ENCODE data around the gene CEP57. TPM values are rescaled to one million over a fixed set of nuclear protein-coding genes. Genes with fewer than 3 reads are reported as not detected.

Gene CEP57
- total and polyA plus RNA-seq, 2 of the 13 experiments (the other 11 are each of a cell fraction or from before 2014, with no cell fraction given) = 34.3 to 59.4 TPM

- Histone ChIP-seq H3K9ac (ENCODE audit: insufficient read depth, low read depth, low read length) (no peak overlapping the region), H4K20me1 (ENCODE audit: insufficient read depth, low read length) (no peaks in the 10 kb centered on the region; the same call in 1 of the 2 replicates), H3K4me3 (replicated peaks in 1 of 3; ENCODE audit: insufficient read depth in 1 of 3, low read depth in 2 of 3, low read length in 3 of 3) (no peak overlapping the region), H3K27ac (ENCODE audit: extremely low read length, insufficient read depth, low read length) (no peak overlapping the region), H3K4me1 (ENCODE audit: insufficient read depth, low read length) (peaks cover 46% of the 10 kb centered on the region), H2AFZ (ENCODE audit: low read length) (no peak overlapping the region), H3K9me3 (ENCODE audit: low read length) (no peaks in the 10 kb centered on the region), H3K36me3 (replicated peaks in 1 of 2; ENCODE audit: control insufficient read depth in 1 of 2, insufficient read depth in 2 of 2, low read length in 2 of 2) (peaks cover 4 to 25% of the 10 kb centered on the region in 2 experiments; a peak in 4 of 5 replicates), H3K79me2 (ENCODE audit: insufficient read depth, low read length) (peaks cover 67% of the 10 kb centered on the region), H3K4me2 (ENCODE audit: low read depth, low read length) (no peak overlapping the region), H3K27me3 (ENCODE audit: control insufficient read depth in 1 of 2, insufficient read depth in 2 of 2, low read length in 2 of 2) (no peaks in the 10 kb centered on the region; a peak in 1 of 5 replicates)
- ATAC-seq = no peak
- FAIRE-seq = no peak
- DNase-seq (ENCODE audit: low spot score) = no peak
- BruUV-seq (replicated peaks) = no TSS peak
- WGBS (ENCODE audit: low lambda C conversion rate) = 97% methylated on average over 4 of the region's 4 CpGs
- no peak for TF ChIP-seq ZNF800 (CRISPR knock-in tag; IDR thresholded peaks at IDR 0.05)
- TF ChIP-seq ISX (CRISPR knock-in tag; conservative IDR thresholded peaks at IDR 0.05) = no peak
- TF ChIP-seq EHMT2 (IDR thresholded peaks at IDR 0.05; ENCODE audit: borderline replicate concordance, low read depth, low read length) = no peak
- no peak for TF ChIP-seq SPEN (CRISPR knock-in tag; IDR thresholded peaks at IDR 0.05; ENCODE audit: low read depth)
- TF ChIP-seq, protein P1, sequence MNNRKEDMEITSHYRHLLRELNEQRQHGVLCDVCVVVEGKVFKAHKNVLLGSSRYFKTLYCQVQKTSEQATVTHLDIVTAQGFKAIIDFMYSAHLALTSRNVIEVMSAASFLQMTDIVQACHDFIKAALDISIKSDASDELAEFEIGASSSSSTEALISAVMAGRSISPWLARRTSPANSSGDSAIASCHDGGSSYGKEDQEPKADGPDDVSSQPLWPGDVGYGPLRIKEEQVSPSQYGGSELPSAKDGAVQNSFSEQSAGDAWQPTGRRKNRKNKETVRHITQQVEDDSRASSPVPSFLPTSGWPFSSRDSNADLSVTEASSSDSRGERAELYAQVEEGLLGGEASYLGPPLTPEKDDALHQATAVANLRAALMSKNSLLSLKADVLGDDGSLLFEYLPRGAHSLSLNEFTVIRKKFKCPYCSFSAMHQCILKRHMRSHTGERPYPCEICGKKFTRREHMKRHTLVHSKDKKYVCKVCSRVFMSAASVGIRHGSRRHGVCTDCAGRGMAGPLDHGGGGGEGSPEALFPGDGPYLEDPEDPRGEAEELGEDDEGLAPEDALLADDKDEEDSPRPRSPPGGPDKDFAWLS (CRISPR knock-in tag; IDR thresholded peaks at IDR 0.05; ENCODE audit: borderline replicate concordance) = no peak
- TF ChIP-seq ZNF616 (CRISPR knock-in tag; IDR thresholded peaks at IDR 0.05; ENCODE audit: low read depth) = no peak
- no peak for TF ChIP-seq DRAP1 (CRISPR knock-in tag; IDR thresholded peaks at IDR 0.05)
- TF ChIP-seq SIN3B (IDR thresholded peaks at IDR 0.05; ENCODE audit: low read length) = no peak
- TF ChIP-seq RCOR2 (CRISPR knock-in tag; IDR thresholded peaks at IDR 0.05) = no peak
- no peak for TF ChIP-seq MED1 (CRISPR knock-in tag; IDR thresholded peaks at IDR 0.05)
- no peak for TF ChIP-seq PAX8 (CRISPR knock-in tag; IDR thresholded peaks at IDR 0.05; ENCODE audit: borderline replicate concordance)
- TF ChIP-seq TBX3 (IDR thresholded peaks at IDR 0.05; ENCODE audit: borderline replicate concordance) = no peak
- TF ChIP-seq REST (IDR thresholded peaks at IDR 0.05; ENCODE audit: borderline replicate concordance in 1 of 2, low read depth in 1 of 2, low read length in 2 of 2) = no peak
- no peak for TF ChIP-seq MAF1 (CRISPR knock-in tag; IDR thresholded peaks at IDR 0.05; ENCODE audit: borderline replicate concordance)
- no peak for TF ChIP-seq ZNF234 (CRISPR knock-in tag; conservative IDR thresholded peaks at IDR 0.05)
- TF ChIP-seq TARDBP (CRISPR knock-in tag; IDR thresholded peaks at IDR 0.05) = no peak
- TF ChIP-seq KAT2B (IDR thresholded peaks at IDR 0.05; ENCODE audit: borderline replicate concordance, low read depth, low read length) = no peak
- ChIA-PET POLR2A (no interaction called here), CTCF (ENCODE audit: low intra/inter-chr PET ratio, low total read pairs) (no interaction called here)
- intact Hi-C loops (cut with micrococcal nuclease; ENCODE audit: unreplicated experiment) = no loop called here
- in situ Hi-C loops (cut with HindIII; ENCODE audit: extremely low pct_ligation_motif_present, low pct_unique_long_range_greater_than_20kb) = no loop called here
Measured at GRCh38 chr11:95796501-95796900, 6.2 kb downstream of the CEP57 start.
